NB4 (cell line): ENCODE data around the gene KCNQ1.

Source experiments
- DNase-seq: peaks from one replicate; pipeline ENCODE4 v3.0.0; 2010; ENCODE audit warnings: low read depth
- H3K4me3 ChIP-seq: one replicate; pipeline ENCODE4 v1.5.1; 2011; ENCODE audit warnings: mild to moderate bottlenecking, low read depth, low read length, moderate library complexity
- MAX ChIP-seq: IDR thresholded peaks from 2 replicates; pipeline ENCODE4 v1.6.1; 2011; ENCODE audit warnings: low read depth, low read length
- MYC ChIP-seq: IDR thresholded peaks from 2 replicates; pipeline ENCODE4 v1.6.1; 2011; ENCODE audit warnings: low read depth, low read length
- POLR2A ChIP-seq: IDR thresholded peaks from 2 replicates; pipeline ENCODE4 v1.6.1; 2011; ENCODE audit warnings: mild to moderate bottlenecking; ENCODE audit not compliant: insufficient read length; ENCODE audit errors: extremely low read depth
- TF ChIP-seq, protein P1 (sequence below): IDR thresholded peaks from one replicate; pipeline ENCODE4 v1.5.1; 2012; ENCODE audit warnings: low read depth, low read length

KCNQ1 gene

DNA sequence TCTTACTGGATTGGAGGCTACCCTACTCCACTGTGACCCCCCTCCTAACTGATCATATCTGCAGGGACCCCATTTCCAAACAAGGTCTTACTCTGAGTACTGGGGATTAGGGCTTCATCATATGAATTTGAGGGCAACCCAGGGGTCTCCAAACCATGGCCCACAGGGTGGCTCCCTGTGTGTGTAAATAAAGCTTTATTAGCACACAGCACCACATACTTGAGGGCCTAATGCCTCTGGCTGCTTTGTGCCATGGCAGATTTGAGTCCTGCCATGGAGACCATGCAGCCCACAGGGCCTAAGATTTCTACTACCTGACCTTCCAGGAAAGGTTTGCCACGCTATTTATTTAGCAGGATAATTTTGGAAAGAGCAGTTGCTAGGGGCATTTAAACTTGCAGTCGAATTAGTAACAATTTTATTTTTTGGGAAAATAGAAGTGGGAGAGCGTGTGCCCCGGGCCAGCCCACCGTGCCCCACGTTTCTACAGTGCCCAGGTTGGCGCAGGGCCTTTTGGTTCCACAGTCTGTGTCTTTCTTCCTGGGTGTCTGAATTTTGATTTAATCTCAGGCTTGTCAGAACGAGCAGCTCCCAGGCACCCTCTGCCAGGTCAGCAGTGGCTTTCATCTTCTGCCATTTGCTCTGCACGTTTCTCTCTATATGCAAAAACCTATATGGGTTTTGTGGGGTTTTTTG lies 92.3 kb downstream of the KCNQ1 start:
- no peak overlapping the region for H3K4me3 ChIP-seq
- no peak for DNase-seq
- TF ChIP-seq, protein P1, sequence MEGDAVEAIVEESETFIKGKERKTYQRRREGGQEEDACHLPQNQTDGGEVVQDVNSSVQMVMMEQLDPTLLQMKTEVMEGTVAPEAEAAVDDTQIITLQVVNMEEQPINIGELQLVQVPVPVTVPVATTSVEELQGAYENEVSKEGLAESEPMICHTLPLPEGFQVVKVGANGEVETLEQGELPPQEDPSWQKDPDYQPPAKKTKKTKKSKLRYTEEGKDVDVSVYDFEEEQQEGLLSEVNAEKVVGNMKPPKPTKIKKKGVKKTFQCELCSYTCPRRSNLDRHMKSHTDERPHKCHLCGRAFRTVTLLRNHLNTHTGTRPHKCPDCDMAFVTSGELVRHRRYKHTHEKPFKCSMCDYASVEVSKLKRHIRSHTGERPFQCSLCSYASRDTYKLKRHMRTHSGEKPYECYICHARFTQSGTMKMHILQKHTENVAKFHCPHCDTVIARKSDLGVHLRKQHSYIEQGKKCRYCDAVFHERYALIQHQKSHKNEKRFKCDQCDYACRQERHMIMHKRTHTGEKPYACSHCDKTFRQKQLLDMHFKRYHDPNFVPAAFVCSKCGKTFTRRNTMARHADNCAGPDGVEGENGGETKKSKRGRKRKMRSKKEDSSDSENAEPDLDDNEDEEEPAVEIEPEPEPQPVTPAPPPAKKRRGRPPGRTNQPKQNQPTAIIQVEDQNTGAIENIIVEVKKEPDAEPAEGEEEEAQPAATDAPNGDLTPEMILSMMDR, result no peak
- TF ChIP-seq MYC, result no peak
- no peak for TF ChIP-seq MAX
- TF ChIP-seq POLR2A, result no peak

GRCh38 chr11:2537896-2538724 lies 93.3 kb downstream of the KCNQ1 start:
- no peak overlapping the region for H3K4me3 ChIP-seq
- DNase-seq, result no peak
- TF ChIP-seq POLR2A (no peak), MAX (no peak), MYC (no peak)
- TF ChIP-seq, protein P1, result no peak

GRCh38 chr11:2538951-2539350 lies 94.1 kb downstream of the KCNQ1 start:
- no peak for DNase-seq
- no peak overlapping the region for H3K4me3 ChIP-seq
- TF ChIP-seq MAX, result no peak
- TF ChIP-seq POLR2A, result no peak
- no peak for TF ChIP-seq MYC
- TF ChIP-seq, protein P1, result no peak

DNA sequence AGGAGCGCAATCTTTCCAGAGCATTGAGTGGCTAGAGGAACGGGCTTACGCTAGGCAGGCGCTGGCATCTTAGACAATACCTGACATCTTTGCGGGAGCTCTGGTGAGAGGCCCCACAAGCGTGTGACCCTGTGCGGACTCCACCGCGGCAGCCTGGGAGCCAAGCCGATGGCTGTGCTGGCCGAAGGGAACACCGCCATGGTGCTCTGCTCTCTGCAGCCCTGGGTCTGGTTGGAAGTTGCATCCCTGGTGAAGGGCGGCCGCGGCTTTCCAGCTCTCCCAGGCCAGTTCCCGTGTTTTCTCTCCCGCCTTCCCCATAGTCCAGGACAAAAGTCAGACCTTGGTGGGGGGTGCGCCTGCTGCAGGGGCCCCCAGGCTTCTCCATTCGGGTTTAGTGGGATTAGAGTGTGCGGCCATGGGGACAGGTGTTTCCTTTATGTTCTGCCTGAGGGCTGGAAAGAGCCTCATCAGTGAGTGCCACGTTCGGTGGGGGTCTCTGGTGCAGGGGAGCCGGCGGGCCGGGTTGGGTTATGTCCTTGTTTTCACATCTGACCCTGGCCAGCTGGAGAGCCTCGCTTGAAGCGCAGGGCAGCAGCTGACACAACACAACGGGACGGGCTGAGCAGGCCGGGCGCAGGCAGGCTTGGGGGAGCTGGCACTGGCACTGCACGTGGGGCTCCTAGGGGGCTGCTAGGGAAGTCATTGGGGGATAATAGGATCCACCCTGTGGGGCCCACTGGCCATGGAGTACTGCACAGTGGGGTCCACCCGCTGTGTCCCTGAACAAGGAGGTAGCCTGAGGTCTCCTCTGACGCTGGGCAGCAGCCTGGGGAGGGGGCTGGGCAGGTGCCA lies 94.8 kb downstream of the KCNQ1 start:
- no peak overlapping the region for H3K4me3 ChIP-seq
- DNase-seq, result no peak
- TF ChIP-seq POLR2A (no peak), MAX (no peak), MYC (no peak)
- TF ChIP-seq, protein P1, result no peak

DNA sequence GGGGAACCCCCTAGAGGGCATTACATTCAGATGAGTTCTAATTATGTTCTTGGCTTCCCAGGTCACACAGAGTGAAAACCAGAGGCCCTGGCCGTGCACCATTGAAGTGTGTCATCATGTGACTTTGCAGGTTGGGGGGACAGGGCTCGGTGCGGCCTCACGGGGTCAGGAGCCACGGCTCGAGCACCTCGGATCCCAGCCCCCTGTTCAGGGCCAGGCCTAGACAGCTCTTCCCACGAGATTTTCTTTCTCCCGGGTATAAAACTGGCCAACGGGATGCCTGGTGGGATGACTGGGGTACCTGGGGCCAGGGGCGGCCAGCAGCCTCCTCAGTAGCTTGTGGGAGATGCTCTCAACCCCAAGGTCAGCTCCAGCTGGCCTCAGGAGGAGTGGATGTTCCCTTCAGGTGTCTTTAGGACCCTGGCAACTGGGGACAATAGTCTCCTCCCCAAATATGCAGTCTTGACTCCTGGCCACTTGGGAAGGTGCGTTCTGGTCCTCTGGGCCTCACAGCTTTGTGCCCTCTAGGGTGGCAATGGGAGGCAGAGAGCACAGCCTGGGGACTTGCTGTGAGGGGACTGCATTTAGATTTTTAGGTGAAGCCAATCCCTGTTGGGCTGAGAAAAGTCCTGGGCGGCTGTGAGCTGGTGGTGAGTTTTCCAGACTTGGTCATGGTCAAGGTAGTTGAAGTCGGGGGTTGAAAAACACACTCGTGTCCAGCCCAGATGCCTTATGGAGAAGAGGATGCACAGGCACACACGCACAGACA lies 95.6 kb downstream of the KCNQ1 start:
- no peak overlapping the region for H3K4me3 ChIP-seq
- no peak for TF ChIP-seq MYC
- no peak for TF ChIP-seq POLR2A
- TF ChIP-seq MAX, result no peak
- TF ChIP-seq, protein P1, result no peak
- no peak for DNase-seq
